Retinal pigment epithelial cell (primary cell): ENCODE results near the gene SIAE.
A peak's percentile ranks its signal among the peaks of the same experiment; 100 is the strongest.

Experiments
- DNase-seq: peaks from one replicate; pipeline ENCODE4 v3.0.0-alpha.2; 2010; ENCODE audit warnings: low read depth
- H3K4me3 ChIP-seq: 2 replicates; pipeline ENCODE4 v1.5.1; 2011; ENCODE audit warnings: mild to moderate bottlenecking, low read length, control low read depth, moderate library complexity
- TF ChIP-seq, protein P1 (sequence below): conservative IDR thresholded peaks from 2 replicates; pipeline ENCODE4 v1.5.1; 2011; ENCODE audit warnings: low read depth, low read length, control low read depth, inconsistent platforms

The SIAE gene

DNA sequence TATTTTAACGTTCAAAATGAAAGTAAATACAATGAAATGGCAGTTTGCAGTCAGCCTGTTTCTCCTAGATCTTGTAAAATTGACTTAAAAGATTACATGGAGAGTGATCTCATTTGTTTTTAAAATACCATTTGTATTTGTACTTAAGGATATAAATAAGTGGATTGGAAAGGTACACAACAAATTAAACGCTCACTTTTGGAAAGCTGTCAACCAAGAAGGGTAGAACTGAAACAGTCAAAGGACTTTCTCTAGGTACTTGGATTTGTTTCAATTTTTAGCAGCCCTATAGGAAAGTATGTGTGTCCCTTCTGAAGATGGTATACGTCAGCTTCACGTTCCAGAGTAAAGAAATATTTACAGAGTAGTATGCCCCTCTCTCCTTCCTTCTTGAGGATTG is 43.6 kb downstream of the SIAE start:
- TF ChIP-seq, protein P1, sequence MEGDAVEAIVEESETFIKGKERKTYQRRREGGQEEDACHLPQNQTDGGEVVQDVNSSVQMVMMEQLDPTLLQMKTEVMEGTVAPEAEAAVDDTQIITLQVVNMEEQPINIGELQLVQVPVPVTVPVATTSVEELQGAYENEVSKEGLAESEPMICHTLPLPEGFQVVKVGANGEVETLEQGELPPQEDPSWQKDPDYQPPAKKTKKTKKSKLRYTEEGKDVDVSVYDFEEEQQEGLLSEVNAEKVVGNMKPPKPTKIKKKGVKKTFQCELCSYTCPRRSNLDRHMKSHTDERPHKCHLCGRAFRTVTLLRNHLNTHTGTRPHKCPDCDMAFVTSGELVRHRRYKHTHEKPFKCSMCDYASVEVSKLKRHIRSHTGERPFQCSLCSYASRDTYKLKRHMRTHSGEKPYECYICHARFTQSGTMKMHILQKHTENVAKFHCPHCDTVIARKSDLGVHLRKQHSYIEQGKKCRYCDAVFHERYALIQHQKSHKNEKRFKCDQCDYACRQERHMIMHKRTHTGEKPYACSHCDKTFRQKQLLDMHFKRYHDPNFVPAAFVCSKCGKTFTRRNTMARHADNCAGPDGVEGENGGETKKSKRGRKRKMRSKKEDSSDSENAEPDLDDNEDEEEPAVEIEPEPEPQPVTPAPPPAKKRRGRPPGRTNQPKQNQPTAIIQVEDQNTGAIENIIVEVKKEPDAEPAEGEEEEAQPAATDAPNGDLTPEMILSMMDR = no peak
- no peak for DNase-seq
- H3K4me3 ChIP-seq = no peak overlapping the region

DNA sequence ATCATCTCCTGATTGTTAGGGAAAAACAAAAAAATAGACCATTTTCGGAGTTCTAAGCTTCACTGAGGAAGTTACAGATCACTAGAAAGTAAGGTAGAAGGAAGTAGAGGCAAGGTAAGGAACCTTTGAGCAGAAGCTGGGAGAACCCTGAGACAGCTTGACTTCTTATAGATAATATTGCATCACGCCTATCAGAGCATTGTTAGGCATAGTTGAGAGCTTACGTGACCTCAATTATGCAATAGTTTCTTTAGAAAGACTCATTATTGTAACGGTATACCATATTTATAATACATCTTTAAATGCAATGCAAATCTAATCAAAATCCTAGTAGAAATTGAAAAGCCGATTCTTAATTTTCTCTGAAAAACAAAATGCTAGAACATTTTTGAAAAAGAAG is 46.0 kb downstream of the SIAE start:
- no peak overlapping the region for H3K4me3 ChIP-seq
- TF ChIP-seq, protein P1 = no peak
- DNase-seq = no peak

DNA sequence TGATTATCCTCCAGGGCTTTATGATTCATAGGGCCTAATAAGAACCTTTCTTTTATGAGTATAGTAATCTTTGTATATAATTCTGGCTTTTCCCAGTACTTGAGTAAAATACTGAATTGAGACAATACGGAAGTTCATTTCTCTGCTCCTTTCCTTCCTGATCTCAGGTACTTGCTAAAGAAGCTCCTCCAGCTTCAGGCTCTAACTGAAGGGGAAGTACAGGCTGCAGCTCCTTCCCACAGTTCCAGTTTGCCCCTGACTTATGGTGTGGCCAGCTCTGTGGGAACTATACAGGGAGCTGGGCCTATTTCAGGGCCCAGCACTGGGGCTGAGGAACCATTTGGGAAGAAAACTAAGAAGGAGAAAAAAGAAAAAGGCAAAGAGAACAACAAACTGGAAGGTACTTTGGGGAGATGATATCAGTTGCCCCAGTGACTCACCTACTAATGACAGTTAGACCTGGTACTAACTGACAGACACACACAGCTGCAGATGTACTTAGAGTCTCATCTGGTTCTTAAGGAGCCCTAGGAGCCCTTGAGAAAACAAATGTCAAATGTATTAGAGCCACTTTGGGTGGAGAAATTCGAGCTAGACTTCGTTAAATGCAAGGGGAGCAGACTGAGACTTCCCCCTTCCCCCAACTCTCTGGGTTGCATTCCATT is 47.9 kb downstream of the SIAE start:
- H3K4me3 ChIP-seq = no peak overlapping the region
- DNase-seq = no peak
- TF ChIP-seq, protein P1 = no peak

DNA sequence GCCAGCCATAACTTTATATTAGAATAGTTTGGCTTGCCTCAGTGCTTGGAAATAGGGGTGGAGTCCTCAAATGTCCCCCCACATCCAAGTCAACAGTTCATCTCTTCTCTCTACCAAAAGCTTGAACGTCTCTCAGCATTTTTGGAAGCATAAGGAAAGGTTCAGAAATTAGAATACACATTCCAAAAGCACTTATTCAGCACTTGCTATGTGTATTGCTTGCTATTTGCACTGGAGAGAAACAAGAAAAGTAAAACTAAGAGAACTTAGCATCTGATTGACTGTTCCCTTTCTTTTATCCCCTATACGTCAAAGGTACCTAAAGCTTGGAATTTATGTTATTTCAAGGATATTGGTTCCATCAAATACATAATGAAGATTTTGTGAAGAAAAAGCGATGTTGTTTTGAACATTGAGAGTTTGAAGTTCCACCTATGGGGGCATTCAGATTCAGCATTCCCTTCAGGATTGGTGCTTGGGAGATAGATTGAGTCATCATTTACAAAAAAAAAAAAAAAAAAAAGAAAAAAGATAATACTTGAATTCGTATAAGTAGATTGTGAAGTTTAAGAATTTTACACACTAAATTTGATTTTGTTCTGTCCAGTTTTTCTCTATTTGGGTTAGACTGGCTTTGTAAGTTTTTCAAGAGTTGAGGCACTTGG is 49.5 kb downstream of the SIAE start:
- DNase-seq = no peak
- TF ChIP-seq, protein P1 = no peak
- peak overlapping the region; percentile 94 for H3K4me3 ChIP-seq

DNA sequence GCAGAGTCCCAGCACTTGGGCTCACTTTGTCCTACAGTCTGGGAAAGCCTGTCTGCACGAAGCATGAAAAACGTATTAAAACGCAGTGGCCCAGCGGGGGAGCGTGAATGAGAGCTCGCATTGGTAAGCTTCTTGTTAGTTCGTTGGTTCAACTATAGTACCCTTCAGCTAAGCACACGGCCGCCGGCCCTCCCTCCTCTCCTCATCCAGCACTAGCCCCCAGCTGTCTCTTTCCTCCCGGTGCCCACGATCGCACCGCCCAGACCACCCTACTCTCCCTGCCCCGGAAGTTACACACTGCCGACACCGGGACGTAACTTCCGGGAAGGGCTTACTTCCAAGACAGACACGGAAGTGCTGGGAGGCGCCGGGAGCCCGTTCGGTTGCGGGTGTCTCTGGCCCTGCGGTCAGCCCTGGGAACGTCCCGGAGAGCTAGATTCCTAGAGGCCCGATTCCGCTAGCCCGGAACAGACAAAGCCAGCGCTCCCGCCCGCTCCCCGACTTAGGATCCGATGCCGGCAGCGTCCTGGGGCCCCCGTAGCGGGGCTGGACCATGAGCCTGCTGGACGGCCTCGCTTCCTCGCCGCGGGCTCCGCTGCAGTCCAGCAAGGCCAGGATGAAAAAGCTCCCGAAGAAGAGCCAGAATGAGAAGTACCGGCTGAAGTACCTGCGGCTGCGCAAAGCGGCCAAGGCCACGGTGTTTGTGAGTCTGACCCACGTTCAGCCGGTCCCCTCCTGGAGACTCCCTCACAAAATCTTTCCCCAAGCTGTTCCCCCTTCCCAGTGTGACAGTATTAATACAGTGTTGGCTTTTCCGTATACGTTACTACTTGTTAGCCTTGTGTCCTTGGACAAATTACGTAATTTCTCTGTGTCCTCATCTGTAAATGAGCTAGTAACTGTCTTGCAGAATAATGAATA is 50.7 kb downstream of the SIAE start, which contains the start of gene TBRG1:
Gene TBRG1 (plus strand): TSS at position 334 of the 921 bp plus-strand sequence. CDS start 220 bp downstream, at position 554.
- H3K4me3 ChIP-seq = peak within 1 kb of the TSS; percentile 94
- TF ChIP-seq, protein P1 = no peak
- DNase-seq = peak; percentile 71

DNA sequence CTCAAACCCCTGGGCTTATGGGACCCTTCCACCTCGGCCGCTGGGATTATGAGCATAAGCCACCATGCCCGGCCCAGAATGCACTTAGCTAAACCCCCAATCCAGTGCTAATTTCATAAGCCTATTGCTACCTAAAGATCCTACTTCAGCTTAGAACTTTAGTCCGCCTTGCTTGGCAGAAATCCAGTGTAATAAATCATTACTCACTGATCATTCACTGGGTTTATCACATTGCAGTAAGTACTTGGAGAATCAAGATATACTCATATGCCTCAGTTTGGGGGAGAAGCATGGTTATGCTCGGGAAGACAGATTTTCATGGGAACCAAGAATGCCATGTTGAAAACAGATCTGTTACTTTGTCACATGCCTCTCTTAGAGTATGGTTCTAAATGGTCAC is 54.7 kb downstream of the SIAE start:
- TF ChIP-seq, protein P1 = no peak
- H3K4me3 ChIP-seq = no peak overlapping the region
- DNase-seq = no peak
